ENCODE results near the gene GUK1. TPM values are rescaled to one million over a fixed set of nuclear protein-coding genes. Genes with fewer than 3 reads are reported as not detected.

Gene GUK1
- total and polyA plus RNA-seq, 4 experiments from 2014 or later: 179 to 488 (median 283) TPM

- Histone ChIP-seq H3K27ac (ENCODE audit: low read depth, low read length) (no peak overlapping the region), H3K36me3 (ENCODE audit: insufficient read depth, low read length) (no peaks in the 10 kb centered on the region), H3K27me3 (ENCODE audit: insufficient read depth, low read length) (no peaks in the 10 kb centered on the region), H3K9me3 (ENCODE audit: control insufficient read depth in 1 of 2, low read length in 2 of 2) (no peaks in the 10 kb centered on the region), H3K4me3 (ENCODE audit: low read length in 2 of 2) (no peak overlapping the region), H3K4me1 (ENCODE audit: insufficient read depth, low read length) (peaks cover 18% of the 10 kb centered on the region)
- Mint-ChIP-seq H3K27ac (peak overlapping the region in 3 of 7 donors; percentile 25 to 37 (median 26)), H3K9me3 (peaks cover 0 to 2% (median 0%) of the 10 kb centered on the region in 8 donors), H3K4me1 (peaks cover 16 to 39% (median 23%) of the 10 kb centered on the region in 4 donors), H3K4me3 (no peak overlapping the region), H3K36me3 (peaks cover under 1 to 5% of the 10 kb centered on the region in 2 donors), H3K27me3 (no peaks in the 10 kb centered on the region)
- intact Hi-C loops (cut with micrococcal nuclease): no loop called here
- DNase-seq: no peak
- ChIA-PET CTCF (ENCODE audit: partially characterized antibody) (no interaction called here), POLR2A (ENCODE audit: partially characterized antibody) (no interaction called here)
These were observed 50.7 kb downstream of the GUK1 start for GRCh38 chr1:228190778-228191177.

GRCh38 chr1:228194436-228194835 lies 54.4 kb downstream of the GUK1 start:
- Histone ChIP-seq H3K4me3 (ENCODE audit: low read length in 2 of 2) (no peak overlapping the region), H3K4me1 (ENCODE audit: insufficient read depth, low read length) (peaks cover 4% of the 10 kb centered on the region), H3K36me3 (ENCODE audit: insufficient read depth, low read length) (no peaks in the 10 kb centered on the region), H3K9me3 (ENCODE audit: control insufficient read depth in 1 of 2, low read length in 2 of 2) (peaks cover 0 to 9% of the 10 kb centered on the region in 2 donors), H3K27me3 (ENCODE audit: insufficient read depth, low read length) (no peaks in the 10 kb centered on the region), H3K27ac (ENCODE audit: low read depth, low read length) (no peak overlapping the region)
- no peak for DNase-seq
- intact Hi-C loops (cut with micrococcal nuclease): no loop called here
- H3K4me3 Mint-ChIP-seq: no peak overlapping the region
- ChIA-PET CTCF (ENCODE audit: partially characterized antibody) (no interaction called here), POLR2A (ENCODE audit: partially characterized antibody) (no interaction called here)
- peaks cover 0 to 10% (median 5%) of the 10 kb centered on the region in 4 donors for H3K4me1 Mint-ChIP-seq
- H3K27ac Mint-ChIP-seq: no peak overlapping the region
- peaks cover 12 to 21% of the 10 kb centered on the region in 2 donors for H3K36me3 Mint-ChIP-seq
- H3K9me3 Mint-ChIP-seq: peaks cover 0 to 14% (median 10%) of the 10 kb centered on the region in 8 donors
- no peaks in the 10 kb centered on the region for H3K27me3 Mint-ChIP-seq

GRCh38 chr1:228194921-228195812 lies 55.1 kb downstream of the GUK1 start:
- Mint-ChIP-seq H3K36me3 (peaks cover 14 to 27% of the 10 kb centered on the region in 2 donors), H3K27me3 (no peaks in the 10 kb centered on the region), H3K9me3 (peaks cover 0 to 19% (median 13%) of the 10 kb centered on the region in 8 donors), H3K4me3 (no peak overlapping the region), H3K4me1 (peaks cover 0 to 5% (median 2%) of the 10 kb centered on the region in 4 donors), H3K27ac (no peak overlapping the region)
- Histone ChIP-seq H3K4me3 (ENCODE audit: low read length in 2 of 2) (no peak overlapping the region), H3K27me3 (ENCODE audit: insufficient read depth, low read length) (no peaks in the 10 kb centered on the region), H3K4me1 (ENCODE audit: insufficient read depth, low read length) (no peaks in the 10 kb centered on the region), H3K27ac (ENCODE audit: low read depth, low read length) (no peak overlapping the region), H3K9me3 (ENCODE audit: control insufficient read depth in 1 of 2, low read length in 2 of 2) (peaks cover 0 to 9% of the 10 kb centered on the region in 2 donors), H3K36me3 (ENCODE audit: insufficient read depth, low read length) (no peaks in the 10 kb centered on the region)
- POLR2A ChIA-PET (ENCODE audit: partially characterized antibody): no interaction called here
- CTCF ChIA-PET (ENCODE audit: partially characterized antibody): no interaction called here
- DNase-seq: no peak
- intact Hi-C loops (cut with micrococcal nuclease): no loop called here

- H3K9me3 ChIP-seq (ENCODE audit: control insufficient read depth in 1 of 2, low read length in 2 of 2): peaks cover 0 to 9% of the 10 kb centered on the region in 2 donors
- Mint-ChIP-seq H3K36me3 (peaks cover 17 to 38% of the 10 kb centered on the region in 2 donors), H3K4me3 (no peak overlapping the region), H3K27ac (no peak overlapping the region), H3K27me3 (peaks cover 0 to 2% of the 10 kb centered on the region in 2 donors), H3K4me1 (no peaks in the 10 kb centered on the region), H3K9me3 (peaks cover 0 to 23% (median 13%) of the 10 kb centered on the region in 8 donors)
- intact Hi-C loops (cut with micrococcal nuclease): no loop called here
- no peak overlapping the region for H3K27ac ChIP-seq (ENCODE audit: low read depth, low read length)
- H3K36me3 ChIP-seq (ENCODE audit: insufficient read depth, low read length): no peaks in the 10 kb centered on the region
- ChIA-PET POLR2A (ENCODE audit: partially characterized antibody) (no interaction called here), CTCF (ENCODE audit: partially characterized antibody) (no interaction called here)
- no peaks in the 10 kb centered on the region for H3K27me3 ChIP-seq (ENCODE audit: insufficient read depth, low read length)
- DNase-seq: no peak
- H3K4me1 ChIP-seq (ENCODE audit: insufficient read depth, low read length): no peaks in the 10 kb centered on the region
- no peak overlapping the region for H3K4me3 ChIP-seq (ENCODE audit: low read length in 2 of 2)
These were observed 57.6 kb downstream of the GUK1 start for GRCh38 chr1:228197555-228198147.

Small RNAs within 50 kb of the gene (microRNA-seq; reads per million reads assigned to microRNA genes)
- 0.72 reads per million for gene MIR3620 (ENCODE audit: borderline microRNAs expressed, borderline number of aligned reads, borderline replicate concordance)

Other genes with a start within 250 kb of the GUK1 start
- under 1 TPM; 0.08 to 0.15 TPM for gene WNT9A, start 192.3 kb upstream of the GUK1 start, total RNA-seq
- gene WNT9A, start 192.3 kb upstream of the GUK1 start, polyA plus RNA-seq: under 1 TPM in 1 of 2 donors, not detected in 1; 0.08 TPM
- not detected for gene WNT3A, start 133.3 kb upstream of the GUK1 start, total RNA-seq
- not detected for gene WNT3A, start 133.3 kb upstream of the GUK1 start, polyA plus RNA-seq
- gene ARF1, start 57.6 kb upstream of the GUK1 start, total RNA-seq: 100 to 1,000 TPM; 265 to 270 TPM
- gene ARF1, start 57.6 kb upstream of the GUK1 start, polyA plus RNA-seq: 100 to 1,000 TPM; 493 to 600 TPM
- 10 to 100 TPM; 28.5 to 30.7 TPM for gene C1orf35, start 37.0 kb upstream of the GUK1 start, total RNA-seq
- gene C1orf35, start 37.0 kb upstream of the GUK1 start, polyA plus RNA-seq: 10 to 100 TPM; 16.4 to 20.0 TPM
- gene MRPL55, start 31.0 kb upstream of the GUK1 start, total RNA-seq: 10 to 100 TPM; 57.8 to 64.5 TPM
- 100 to 1,000 TPM; 108 to 157 TPM for gene MRPL55, start 31.0 kb upstream of the GUK1 start, polyA plus RNA-seq
- gene GJC2, start 9.7 kb downstream of the GUK1 start, total RNA-seq: under 1 TPM; 0.61 to 0.80 TPM
- not detected for gene GJC2, start 9.7 kb downstream of the GUK1 start, polyA plus RNA-seq
- gene IBA57, start 25.5 kb downstream of the GUK1 start, total RNA-seq: 10 to 100 TPM; 10.9 to 12.0 TPM
- gene IBA57, start 25.5 kb downstream of the GUK1 start, polyA plus RNA-seq: 1 to 10 TPM; 1.3 to 2.9 TPM
- 10 to 100 TPM; 76.0 to 91.4 TPM for gene OBSCN, start 67.8 kb downstream of the GUK1 start, total RNA-seq
- 1 to 10 TPM in 1 of 2 donors, under 1 TPM in 1; 0.19 to 3.5 TPM for gene OBSCN, start 67.8 kb downstream of the GUK1 start, polyA plus RNA-seq